NK-92 (cell line): Measurements from ENCODE around the gene RBL2.

ENCODE experiments used
- DNase-seq: peaks from one replicate; lab custom pipeline; 2025; ENCODE audit not compliant: unreplicated experiment; lab: John Stamatoyannopoulos, UW

The RBL2 gene

GRCh38 chr16:53453928-53454327 is 19.7 kb downstream of the RBL2 start:
- DNase-seq = no peak

GRCh38 chr16:53456625-53457024 is 22.4 kb downstream of the RBL2 start:
- DNase-seq = no peak

GRCh38 chr16:53457670-53458069 is 23.4 kb downstream of the RBL2 start:
- DNase-seq = peak; percentile 33

GRCh38 chr16:53458635-53459034 is 24.4 kb downstream of the RBL2 start:
- DNase-seq = no peak

GRCh38 chr16:53465606-53466280 is 31.5 kb downstream of the RBL2 start:
- DNase-seq = no peak

GRCh38 chr16:53476867-53477266 is 42.6 kb downstream of the RBL2 start:
- DNase-seq = no peak

- no peak for DNase-seq
Observed at GRCh38 chr16:53478965-53479364, 44.7 kb downstream of the RBL2 start.

- DNase-seq = no peak
Observed at GRCh38 chr16:53480394-53480793, 46.1 kb downstream of the RBL2 start.

- no peak for DNase-seq
Observed at GRCh38 chr16:53482123-53482522, 47.9 kb downstream of the RBL2 start.

- DNase-seq = no peak
Observed at GRCh38 chr16:53484542-53484941, 50.3 kb downstream of the RBL2 start.

GRCh38 chr16:53486230-53486629 is 52.0 kb downstream of the RBL2 start:
- DNase-seq = no peak

GRCh38 chr16:53489755-53490154 is 55.5 kb downstream of the RBL2 start:
- no peak for DNase-seq

GRCh38 chr16:53492503-53492902 is 58.2 kb downstream of the RBL2 start:
- DNase-seq = no peak

GRCh38 chr16:53494636-53495035 is 60.4 kb downstream of the RBL2 start:
- DNase-seq = no peak

GRCh38 chr16:53495325-53495724 is 61.1 kb downstream of the RBL2 start:
- no peak for DNase-seq

- DNase-seq = no peak
Observed at GRCh38 chr16:53498984-53499383, 64.7 kb downstream of the RBL2 start.

- no peak for DNase-seq
Observed at GRCh38 chr16:53501216-53501859, 67.1 kb downstream of the RBL2 start.

GRCh38 chr16:53502331-53503269 is 68.3 kb downstream of the RBL2 start, which contains the start of gene AKTIP:
Gene AKTIP (minus strand): TSS chr16:53503209. CDS start chr16:53500259, 2,950 bp downstream.
- no peak for DNase-seq

- peak; percentile 98 for DNase-seq
Observed at GRCh38 chr16:53503270-53503923, 69.1 kb downstream of the RBL2 start.

GRCh38 chr16:53503991-53504663 is 69.9 kb downstream of the RBL2 start:
- no peak for DNase-seq

GRCh38 chr16:53504665-53505064 is 70.4 kb downstream of the RBL2 start:
- no peak for DNase-seq
